ENCODE measurements around the gene ARL15. TPM values are rescaled to one million over a fixed set of nuclear protein-coding genes. Genes with fewer than 3 reads are reported as not detected.

ARL15 gene
- total and polyA plus RNA-seq, 2 of the 8 experiments (the other 6 are each of a cell fraction or from before 2014, with no cell fraction given) = 9.9 to 21.2 TPM

DNA sequence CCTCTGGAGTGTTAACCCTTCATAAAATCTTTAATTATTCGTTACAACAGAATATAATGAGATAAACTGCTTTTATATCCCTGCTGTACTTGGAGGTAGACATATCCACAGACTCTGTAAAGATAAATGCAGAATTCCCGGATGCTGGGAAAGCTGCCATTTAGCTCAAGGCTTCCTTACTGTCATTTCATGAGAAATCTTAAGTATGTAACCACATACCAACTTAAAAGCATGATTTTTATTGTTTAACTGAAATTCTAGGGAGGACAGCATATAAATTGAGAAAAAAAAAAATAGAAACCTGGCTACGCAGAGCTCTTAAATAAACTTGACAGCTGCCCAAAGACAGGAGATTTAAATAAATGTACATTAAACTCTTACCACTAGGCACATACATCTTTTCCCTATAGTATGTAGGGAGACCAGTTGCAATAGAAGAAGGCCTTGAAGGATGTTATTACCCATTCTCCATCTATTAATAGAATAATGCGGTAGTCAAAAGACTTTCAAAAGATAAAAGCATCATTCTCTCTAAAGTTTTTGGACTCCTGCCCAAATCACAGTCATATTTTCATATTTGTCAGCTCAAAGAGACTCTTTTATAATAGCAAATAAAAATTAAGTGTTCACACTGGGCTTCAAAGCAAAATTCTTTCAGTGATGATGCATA is 376.1 kb downstream of the ARL15 start:
- no peaks in the 10 kb centered on the region for H3K27me3 ChIP-seq (replicated peaks in 1 of 4; ENCODE audit: control insufficient read depth in 3 of 4, extremely low read depth in 1 of 4, insufficient read depth in 3 of 4, low read length in 3 of 4)
- H4K20me1 ChIP-seq (replicated peaks in 1 of 2; ENCODE audit: control insufficient read depth in 1 of 2, insufficient read depth in 2 of 2, low read length in 2 of 2) = no peaks in the 10 kb centered on the region
- no peaks in the 10 kb centered on the region for H3K79me2 ChIP-seq (ENCODE audit: control insufficient read depth in 1 of 2, insufficient read depth in 2 of 2, low read length in 2 of 2)
- no peak overlapping the region for H2AFZ ChIP-seq (ENCODE audit: low read length)
- no peak overlapping the region for H2BK120ac ChIP-seq (replicated peaks; ENCODE audit: low read depth, low read length)
- no peak overlapping the region for H3K23ac ChIP-seq (ENCODE audit: insufficient read length)
- TF ChIP-seq SAP30 (IDR thresholded peaks at IDR 0.05; ENCODE audit: insufficient read depth, insufficient replicate concordance, low read length) (no peak), TBP (IDR thresholded peaks at IDR 0.05; ENCODE audit: low read depth, low read length) (no peak), RXRA (IDR thresholded peaks at IDR 0.05; ENCODE audit: insufficient read depth, low read depth, low read length) (no peak), JUND (IDR thresholded peaks at IDR 0.05; ENCODE audit: low read length) (no peak), ASH2L (IDR thresholded peaks at IDR 0.05; ENCODE audit: low read length) (no peak), JUN (IDR thresholded peaks at IDR 0.05; ENCODE audit: low read depth, low read length) (no peak), SIRT6 (IDR thresholded peaks at IDR 0.05; ENCODE audit: low read length) (no peak), ZNF274 (IDR thresholded peaks at IDR 0.05; ENCODE audit: borderline replicate concordance, extremely low read depth, low read length) (no peak), CHD2 (IDR thresholded peaks at IDR 0.05; ENCODE audit: low read length) (no peak), KDM5A (IDR thresholded peaks at IDR 0.05; ENCODE audit: low read length) (no peak)
- TF ChIP-seq, protein P1, sequence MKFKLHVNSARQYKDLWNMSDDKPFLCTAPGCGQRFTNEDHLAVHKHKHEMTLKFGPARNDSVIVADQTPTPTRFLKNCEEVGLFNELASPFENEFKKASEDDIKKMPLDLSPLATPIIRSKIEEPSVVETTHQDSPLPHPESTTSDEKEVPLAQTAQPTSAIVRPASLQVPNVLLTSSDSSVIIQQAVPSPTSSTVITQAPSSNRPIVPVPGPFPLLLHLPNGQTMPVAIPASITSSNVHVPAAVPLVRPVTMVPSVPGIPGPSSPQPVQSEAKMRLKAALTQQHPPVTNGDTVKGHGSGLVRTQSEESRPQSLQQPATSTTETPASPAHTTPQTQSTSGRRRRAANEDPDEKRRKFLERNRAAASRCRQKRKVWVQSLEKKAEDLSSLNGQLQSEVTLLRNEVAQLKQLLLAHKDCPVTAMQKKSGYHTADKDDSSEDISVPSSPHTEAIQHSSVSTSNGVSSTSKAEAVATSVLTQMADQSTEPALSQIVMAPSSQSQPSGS (IDR thresholded peaks at IDR 0.05; ENCODE audit: low read length) = no peak
- H3K14ac ChIP-seq (ENCODE audit: insufficient read length) = no peak overlapping the region
- H3K27ac ChIP-seq (ENCODE audit: low read depth, low read length) = no peak overlapping the region
- no peaks in the 10 kb centered on the region for H3K79me1 ChIP-seq (ENCODE audit: low read depth, low read length)
- H3K56ac ChIP-seq (replicated peaks; ENCODE audit: insufficient read length, low read depth, low read length) = no peak overlapping the region
- H3K4ac ChIP-seq (replicated peaks; ENCODE audit: insufficient read length, low read depth, low read length) = no peak overlapping the region
- no peak overlapping the region for H3K18ac ChIP-seq (ENCODE audit: extremely low read depth, low read length)
- WGBS, 2 experiments (ENCODE audit: extremely low coverage in 1 of 2, insufficient coverage in 1 of 2, insufficient read length in 1 of 2, insufficient replicate concordance in 2 of 2, low coverage in 1 of 2, low lambda C conversion rate in 2 of 2, missing lambda C conversion rate in 1 of 2) = 87% methylated on average over 4 of the region's 4 CpGs; no CpG with 5 or more reads in 1 of the 2 experiments
- no peak overlapping the region for H2BK12ac ChIP-seq (ENCODE audit: low read depth, low read length)
- H3K9ac ChIP-seq (replicated peaks in 1 of 4; ENCODE audit: extremely low read depth in 1 of 4, low read depth in 3 of 4, low read length in 3 of 4) = no peak overlapping the region
- no peak overlapping the region for H4K8ac ChIP-seq (ENCODE audit: extremely low read depth, insufficient read depth, low read length)
- no peak overlapping the region for H4K5ac ChIP-seq (ENCODE audit: insufficient read length, low read depth, low read length)
- no peak for DNase-seq (ENCODE audit: low read depth in 1 of 2, low spot score in 2 of 2)
- H2BK15ac ChIP-seq (ENCODE audit: low read length) = no peak overlapping the region
- FAIRE-seq = no peak
- H3K4me1 ChIP-seq (replicated peaks in 1 of 4; ENCODE audit: control insufficient read depth in 3 of 4, insufficient read depth in 4 of 4, low read length in 3 of 4) = peaks cover 0 to 4% (median 2%) of the 10 kb centered on the region in 4 experiments; a peak in 3 of 7 replicates
- ChIA-PET POLR2A (ENCODE audit: partially characterized antibody) (no interaction called here), CTCF (ENCODE audit: partially characterized antibody) (interaction anchor here (0.6 to 1.3 kb wide), 5 partner anchors 10 to 457 kb away, joined by 3 to 5 read pairs (median 4); no protein-coding TSS in a partner anchor)
- no peaks in the 10 kb centered on the region for H3K9me3 ChIP-seq (ENCODE audit: insufficient read depth in 2 of 2, low read depth in 1 of 2, low read length in 1 of 2)
- H4K91ac ChIP-seq (replicated peaks; ENCODE audit: insufficient read length, low read length) = no peak overlapping the region
- no peak overlapping the region for H2BK5ac ChIP-seq (ENCODE audit: low read depth, low read length)
- H3K4me2 ChIP-seq (ENCODE audit: insufficient read depth in 1 of 2, low read depth in 2 of 2, low read length in 2 of 2) = no peak overlapping the region
- H2AK5ac ChIP-seq (ENCODE audit: low read depth, low read length) = no peak overlapping the region
- H3K36me3 ChIP-seq (ENCODE audit: control insufficient read depth in 2 of 4, insufficient read depth in 4 of 4, low read length in 3 of 4) = no peaks in the 10 kb centered on the region
- no peaks in the 10 kb centered on the region for H3K23me2 ChIP-seq (ENCODE audit: low read depth, low read length)
- H3K4me3 ChIP-seq (ENCODE audit: extremely low read depth in 1 of 4, insufficient read depth in 2 of 4, low read depth in 3 of 4, low read length in 4 of 4) = no peak overlapping the region
- no peak overlapping the region for H2BK20ac ChIP-seq (ENCODE audit: low read length)

Data from H1 (cell line).